HepG2 (cell line): ENCODE data around the gene IGFALS. TPM values are rescaled to one million over a fixed set of nuclear protein-coding genes. Genes with fewer than 3 reads are reported as not detected.

ENCODE experiments used
- HOXA7 ChIP-seq: sonication (generic); formaldehyde crosslinking; IDR thresholded peaks from 2 replicates; pipeline ENCODE4 v1.8.1; 2022; ENCODE audit warnings: mild to moderate bottlenecking, missing genetic modification reagents, moderate library complexity
- MEIS1 ChIP-seq: sonication (generic); formaldehyde crosslinking; IDR thresholded peaks from 2 replicates; pipeline ENCODE4 v1.9.0; 2021; ENCODE audit warnings: mild to moderate bottlenecking, missing genetic modification reagents, moderate library complexity, borderline replicate concordance
- NFKB2 ChIP-seq: sonication (generic); formaldehyde crosslinking; IDR thresholded peaks from 2 replicates; pipeline ENCODE4 v1.4.0; 2020; ENCODE audit warnings: missing genetic modification reagents, borderline replicate concordance
- ONECUT2 ChIP-seq: sonication (generic); formaldehyde crosslinking; IDR thresholded peaks from 2 replicates; pipeline ENCODE4 v1.4.0; 2020; ENCODE audit warnings: missing genetic modification reagents
- PRPF4 ChIP-seq: fragments of 200-400 bp; formaldehyde crosslinking; IDR thresholded peaks from 2 replicates; pipeline ENCODE4 v1.6.1; 2016; ENCODE audit warnings: low read length, low read depth; ENCODE audit not compliant: poor library complexity, severe bottlenecking
- SNRNP70 ChIP-seq: fragments of 200-400 bp; formaldehyde crosslinking; IDR thresholded peaks from 2 replicates; pipeline ENCODE4 v1.6.1; 2017; ENCODE audit warnings: mild to moderate bottlenecking, low read depth, low read length, moderate library complexity
- SOX6 ChIP-seq, 2 experiments: fragments of 450-650 bp in 1 of 2; sonication (generic) in 1 of 2; formaldehyde crosslinking in 1 of 2; IDR thresholded peaks; 2 replicates each; pipeline versions ENCODE4 v1.4.0 to v1.6.1; 2017 to 2020; ENCODE audit warnings: antibody characterized with exemption in 1 of 2, mild to moderate bottlenecking in 1 of 2, missing genetic modification reagents in 1 of 2
- UBTF ChIP-seq: sonication (generic); formaldehyde crosslinking; IDR thresholded peaks from 2 replicates; pipeline ENCODE4 v1.4.0; 2020; ENCODE audit warnings: mild to moderate bottlenecking, missing genetic modification reagents
- ZNF274 ChIP-seq: sonication (generic); formaldehyde crosslinking; IDR thresholded peaks from 2 replicates; pipeline ENCODE4 v1.5.1; 2020; ENCODE audit warnings: mild to moderate bottlenecking, missing genetic modification reagents
- ZNF709 ChIP-seq: sonication (generic); formaldehyde crosslinking; IDR thresholded peaks from 2 replicates; pipeline ENCODE4 v1.5.0; 2020; ENCODE audit warnings: mild to moderate bottlenecking, missing genetic modification reagents
- polyA plus RNA-seq, 8 experiments: library from polyadenylated mRNA; depleted of rRNA in 3 of 8; stranded (reverse) in 7 of 8; unstranded in 1 of 8; fragments of >200 nt; fragmentation: Illumina TruSeq in 4 of 8; extraction: Trizol in 4 of 8; gene quantifications; 2 replicates each; pipeline versions ENCODE4 v1.2.1 to v1.2.3, GENCODE V29; 2011 to 2016; ENCODE audit warnings: low read depth in 4 of 8, missing spikeins in 1 of 8, mixed read lengths in 1 of 8; ENCODE audit not compliant: insufficient read depth in 1 of 8
- total RNA-seq, 5 experiments: library from RNA; depleted of rRNA; stranded (reverse); fragments of >200 nt; fragmentation: Illumina TruSeq; extraction: Trizol; gene quantifications; 2 replicates each; pipeline ENCODE4 v1.2.3, GENCODE V29; 2016; ENCODE audit warnings: low read depth in 1 of 5

The IGFALS gene
- total and polyA plus RNA-seq, 2 of the 13 experiments (the other 11 are each of a cell fraction or from before 2014, with no cell fraction given) = 0.34 to 2.4 TPM

- TF ChIP-seq NFKB2 (CRISPR knock-in tag) (0 out of 2 replicates have a peak, but pooled peaks have one; percentile 3), ONECUT2 (CRISPR knock-in tag) (no peak), ZNF709 (CRISPR knock-in tag) (0 out of 2 replicates have a peak, but pooled peaks have one; percentile 41), HOXA7 (no peak), ZNF274 (CRISPR knock-in tag) (0 out of 2 replicates have a peak, but pooled peaks have one; percentile 28), SOX6 (IDR thresholded peaks at IDR 0.05) (no peak), SOX6 (CRISPR knock-in tag; IDR thresholded peaks at IDR 0.05) (peak; percentile 6; the same call in 1 of the 2 replicates), PRPF4 (no peak), MEIS1 (CRISPR knock-in tag) (no peak), UBTF (CRISPR knock-in tag) (no peak), SNRNP70 (no peak)
- TF ChIP-seq, all 625 proteins: peak for 24
Observed at GRCh38 chr16:1773703-1774447, 19.6 kb downstream of the IGFALS start (continued).
